Neutrophil (primary cell): Measurements from ENCODE around the gene MRNIP.

Experiments
- H3K27ac ChIP-seq: fragments of 200-600 bp; sonication (generic); 2 replicates; pipeline ENCODE4 v1.5.1; 2016; ENCODE audit warnings: mild to moderate bottlenecking, moderate library complexity
- H3K27me3 ChIP-seq: fragments of 200-600 bp; sonication (generic); 2 replicates; pipeline ENCODE4 v1.6.0; 2016; ENCODE audit warnings: mild to moderate bottlenecking
- H3K36me3 ChIP-seq: fragments of 200-600 bp; sonication (generic); 2 replicates; pipeline ENCODE4 v1.5.1; 2017
- H3K4me1 ChIP-seq, 2 experiments: fragments of 200-600 bp in 1 of 2; sonication (generic) in 1 of 2; 1 replicate in 1 of 2; 2 replicates in 1 of 2; pipeline versions ENCODE4 v1.5.1 to v1.6.1; 2013 to 2016; ENCODE audit warnings: low read depth in 1 of 2, low read length in 1 of 2, mild to moderate bottlenecking in 1 of 2, moderate library complexity in 1 of 2; ENCODE audit not compliant: control insufficient read depth in 1 of 2, insufficient read depth in 1 of 2
- H3K4me3 ChIP-seq, 2 experiments: fragments of 200-600 bp in 1 of 2; sonication (generic) in 1 of 2; 1 replicate in 1 of 2; 2 replicates in 1 of 2; pipeline ENCODE4 v1.5.1; 2013 to 2016; ENCODE audit warnings: low read depth in 1 of 2, low read length in 1 of 2, mild to moderate bottlenecking in 1 of 2, moderate library complexity in 1 of 2
- H3K9me3 ChIP-seq: fragments of 200-600 bp; sonication (generic); 2 replicates; pipeline ENCODE4 v1.5.1; 2016
- CTCF ChIP-seq: fragments of 200-600 bp; sonication (generic); IDR thresholded peaks from 2 replicates; pipeline ENCODE4 v1.5.1; 2016; ENCODE audit warnings: antibody characterized with exemption

MRNIP gene

GRCh38 chr5:179788193-179788854 lies 70.3 kb downstream of the MRNIP start:
- Histone ChIP-seq H3K27ac (no peak overlapping the region), H3K27me3 (no peaks in the 10 kb centered on the region), H3K4me3 (no peak overlapping the region), H3K9me3 (no peaks in the 10 kb centered on the region), H3K36me3 (no peaks in the 10 kb centered on the region), H3K4me1 (peaks cover 17 to 22% of the 10 kb centered on the region in 2 experiments)
- no peak for TF ChIP-seq CTCF
